22Rv1 (cell line): ENCODE data around the gene IL17RA.
A peak's percentile ranks its signal among the peaks of the same experiment; 100 is the strongest.

ENCODE experiments used
- H3K27ac ChIP-seq: fragments of 450-650 bp; 2 replicates; pipeline ENCODE4 v1.5.1; 2017
- CTCF ChIP-seq: fragments of 450-650 bp; IDR thresholded peaks from 2 replicates; pipeline ENCODE4 v1.5.1; 2017; ENCODE audit warnings: mild to moderate bottlenecking
- ZFX ChIP-seq: fragments of 450-650 bp; IDR thresholded peaks from 2 replicates; pipeline ENCODE4 v1.6.1; 2017; ENCODE audit warnings: antibody characterized with exemption, borderline replicate concordance

Gene IL17RA

DNA sequence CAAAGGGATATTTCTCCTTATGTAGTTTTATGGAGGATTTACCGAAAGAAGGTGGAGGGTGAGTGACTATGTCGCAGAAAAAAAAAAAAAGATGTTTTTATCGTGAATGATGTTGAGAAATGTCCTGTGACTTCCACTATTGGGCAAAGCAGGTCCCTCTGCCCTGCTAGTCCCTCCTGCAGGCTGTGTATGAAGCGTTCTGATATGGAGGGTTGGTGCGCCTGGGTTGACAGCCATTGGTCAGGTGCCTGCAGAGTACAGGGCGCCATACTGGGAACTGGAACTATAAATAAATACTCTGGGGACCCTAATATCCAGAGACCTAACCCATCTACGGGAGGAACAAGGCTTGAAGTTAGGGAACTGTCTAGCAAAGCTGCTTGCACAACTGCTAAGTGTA, 1.5 kb downstream of the IL17RA start:
- TF ChIP-seq CTCF (no peak), ZFX (no peak)
- no peak overlapping the region for H3K27ac ChIP-seq

DNA sequence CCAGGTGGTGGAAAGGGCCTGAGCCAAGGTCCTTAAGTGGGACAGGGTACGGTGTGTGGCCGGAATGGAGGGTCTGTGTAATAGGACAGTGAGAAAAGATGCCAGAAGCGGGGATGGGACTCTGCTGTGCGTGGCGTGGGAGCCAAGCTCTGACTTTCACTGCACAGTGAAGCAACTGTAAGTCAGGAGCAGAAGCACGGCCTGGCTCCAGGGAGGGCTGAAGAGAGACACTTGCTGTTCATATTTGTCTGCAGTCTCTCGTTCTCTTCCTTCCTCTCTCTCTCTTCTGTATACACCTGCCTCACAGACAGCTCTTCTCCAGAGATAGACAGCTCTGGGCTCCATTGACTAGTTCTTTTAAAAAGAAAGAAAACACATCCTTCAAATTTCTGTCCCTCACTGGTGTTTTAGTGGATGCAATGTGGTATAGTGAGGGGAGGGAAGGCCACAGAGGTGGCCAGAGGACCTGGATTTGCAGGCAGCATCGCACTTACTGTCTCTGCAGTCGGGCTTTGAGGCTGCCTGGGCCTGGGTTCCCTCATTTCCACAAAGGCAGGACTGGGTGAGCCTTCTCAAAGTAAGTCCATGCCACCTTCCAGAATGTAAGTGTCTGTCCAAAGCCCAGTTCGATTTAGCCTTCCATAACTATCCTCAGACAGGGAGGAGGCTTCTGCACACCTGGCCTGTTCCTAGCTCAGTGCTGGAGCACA, 2.1 kb downstream of the IL17RA start:
- no peak overlapping the region for H3K27ac ChIP-seq
- TF ChIP-seq CTCF (no peak), ZFX (no peak)

DNA sequence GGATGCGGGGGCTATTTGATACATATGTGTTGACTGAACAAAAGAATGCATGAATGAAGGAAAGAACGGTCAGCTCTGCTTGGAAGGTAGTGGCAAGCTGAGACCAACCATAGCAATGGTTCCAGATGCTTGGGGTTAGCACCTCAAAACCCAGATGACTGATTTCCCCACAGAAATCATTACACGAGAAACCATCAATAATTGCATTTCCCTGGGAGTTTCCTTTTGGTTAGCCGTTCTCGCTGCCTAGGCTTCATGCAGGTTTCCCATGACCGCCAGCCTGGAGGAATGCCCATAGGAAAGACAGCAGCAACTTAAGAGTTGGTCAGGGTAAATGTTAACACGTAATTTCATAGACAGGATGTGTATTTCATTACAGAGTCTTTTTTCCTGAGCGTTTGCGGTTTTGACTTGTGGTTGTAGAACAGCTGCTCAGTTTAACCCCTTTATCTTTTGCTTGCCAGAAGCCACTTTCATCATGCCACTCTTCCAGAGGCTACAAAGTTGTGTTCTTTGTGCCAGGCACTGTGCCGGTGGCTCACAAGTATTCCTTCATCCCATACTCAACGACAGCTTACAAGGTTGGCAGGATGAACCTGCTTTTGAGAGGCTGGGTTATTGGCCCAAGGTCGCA, 2.8 kb downstream of the IL17RA start:
- no peak overlapping the region for H3K27ac ChIP-seq

DNA sequence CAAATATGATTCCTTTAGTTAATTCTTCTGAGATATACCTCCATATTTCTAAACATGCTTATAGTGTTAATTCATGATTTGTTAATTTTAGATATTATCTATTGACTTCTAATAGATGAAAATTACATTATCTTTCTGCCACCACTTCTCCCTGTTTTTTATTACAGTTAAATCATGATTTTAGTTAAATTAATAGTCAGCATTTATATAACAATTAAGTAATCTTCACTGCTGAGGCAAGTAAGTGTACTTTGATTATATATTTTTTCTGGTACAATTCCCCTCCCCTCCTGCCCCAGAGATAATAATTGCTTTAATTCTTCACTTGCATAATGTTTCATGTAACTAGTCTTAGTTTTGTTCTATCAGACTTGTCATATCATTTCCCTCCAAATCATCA, 5.8 kb downstream of the IL17RA start:
- no peak for TF ChIP-seq CTCF
- no peak for TF ChIP-seq ZFX
- H3K27ac ChIP-seq, result no peak overlapping the region

More for the DNA sequence above, 2.8 kb downstream of the IL17RA start:
- TF ChIP-seq ZFX (no peak), CTCF (no peak)

DNA sequence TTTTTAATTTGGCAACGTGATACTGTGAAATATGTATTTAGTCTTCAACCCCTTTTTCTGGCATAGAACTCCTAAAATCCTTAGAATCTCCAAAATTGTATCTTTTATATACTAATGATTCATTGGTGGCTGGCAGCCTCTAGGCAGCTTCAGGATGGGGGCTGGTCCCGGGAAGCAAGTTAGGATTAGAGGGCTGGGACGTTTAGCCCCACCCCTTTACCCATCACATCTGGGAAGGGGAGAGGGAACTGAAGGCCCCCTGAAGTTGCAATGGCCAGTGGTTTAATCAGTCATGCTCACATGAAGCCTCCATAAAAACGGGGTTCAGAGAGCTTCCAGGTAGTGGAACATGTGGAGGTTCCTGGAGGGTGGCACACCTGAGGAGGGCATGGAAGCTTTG, 7.1 kb downstream of the IL17RA start:
- TF ChIP-seq CTCF, result no peak
- no peak for TF ChIP-seq ZFX
- H3K27ac ChIP-seq, result no peak overlapping the region

GRCh38 chr22:17093081-17093480, 8.3 kb downstream of the IL17RA start:
- TF ChIP-seq CTCF (no peak), ZFX (no peak)
- H3K27ac ChIP-seq, result no peak overlapping the region

DNA sequence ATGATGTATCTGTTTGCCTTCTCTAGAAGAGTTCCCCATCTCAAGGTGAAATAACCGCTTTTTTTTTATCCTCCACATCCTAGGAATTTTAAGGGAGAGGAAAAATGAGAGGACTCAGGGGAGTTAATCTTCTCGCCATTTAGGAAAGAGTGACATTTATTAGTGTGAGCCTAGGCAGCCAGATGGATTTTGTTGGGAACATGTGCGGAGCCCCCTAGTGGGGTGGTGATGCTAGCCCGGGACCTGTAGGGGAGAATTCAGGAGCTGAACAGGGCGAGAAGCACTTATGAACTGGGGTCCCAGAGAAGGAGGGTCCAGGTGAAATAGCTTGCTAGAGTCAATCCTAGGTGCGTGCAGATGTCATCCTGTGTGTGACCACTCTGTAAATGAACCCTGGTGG, 10.7 kb downstream of the IL17RA start:
- TF ChIP-seq CTCF (peak; percentile 24; the same call in 1 of the 2 replicates), ZFX (no peak)
- no peak overlapping the region for H3K27ac ChIP-seq
